ENCODE results near the gene BRD1.
"Not testable (repeated sequence)": the region's sequence is repeated elsewhere in the genome, so short reads cannot be mapped to it uniquely, and the experiment has no call there.

BRD1 gene

DNA sequence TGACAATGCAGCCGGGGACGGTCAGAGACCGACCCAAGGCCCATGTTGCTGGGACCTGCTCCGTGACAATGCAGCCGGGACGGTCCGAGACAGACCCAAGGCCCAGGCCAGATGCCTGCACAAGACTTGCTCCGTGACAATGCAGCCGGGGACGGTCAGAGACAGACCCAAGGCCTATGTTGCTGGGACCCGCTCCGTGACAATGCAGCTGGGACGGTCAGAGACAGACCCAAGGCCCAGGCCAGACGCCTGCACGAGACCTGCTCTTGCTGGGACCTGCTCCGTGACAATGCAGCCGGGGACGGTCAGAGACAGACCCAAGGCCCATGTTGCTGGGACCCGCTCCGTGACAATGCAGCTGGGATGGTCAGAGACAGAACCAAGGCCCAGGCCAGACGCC is 45.8 kb downstream of the BRD1 start:
- not testable (repeated sequence) for DNase-seq

- no peak for DNase-seq
Observed at GRCh38 chr22:49781289-49781782, 46.3 kb downstream of the BRD1 start.

DNA sequence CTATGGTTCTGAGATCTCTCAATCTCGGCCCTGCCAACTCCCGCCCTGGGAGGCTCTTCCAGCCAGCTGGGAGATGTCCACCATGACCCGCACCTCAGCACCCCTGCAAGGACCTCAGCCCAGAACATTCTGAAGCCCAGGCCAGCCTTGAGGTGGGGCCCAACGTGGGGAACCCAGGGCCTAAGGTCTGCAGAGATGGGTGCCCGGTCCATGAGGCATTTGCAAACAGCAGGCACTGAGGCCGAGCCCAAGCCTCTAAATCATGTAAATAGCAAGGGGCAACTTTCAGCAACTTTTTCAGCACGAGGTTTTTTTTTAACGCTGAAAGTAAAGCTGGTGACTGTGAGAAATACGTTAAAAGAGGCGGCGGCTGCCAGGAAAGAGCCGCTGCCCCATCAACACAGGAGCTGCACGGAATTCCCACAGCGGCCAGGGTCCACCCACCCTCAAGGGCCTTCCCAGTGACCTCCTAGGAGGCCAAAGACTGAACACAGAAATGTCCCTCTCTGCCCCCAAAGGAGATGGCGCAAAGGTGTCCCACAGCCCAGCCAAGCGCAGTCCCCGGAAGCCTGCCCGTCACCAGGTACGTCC is 46.9 kb downstream of the BRD1 start:
- DNase-seq: no peak

GRCh38 chr22:49779853-49780697 is 47.6 kb downstream of the BRD1 start:
- no peak for DNase-seq

- no peak for DNase-seq
Observed at GRCh38 chr22:49779211-49779610, 48.5 kb downstream of the BRD1 start.

DNA sequence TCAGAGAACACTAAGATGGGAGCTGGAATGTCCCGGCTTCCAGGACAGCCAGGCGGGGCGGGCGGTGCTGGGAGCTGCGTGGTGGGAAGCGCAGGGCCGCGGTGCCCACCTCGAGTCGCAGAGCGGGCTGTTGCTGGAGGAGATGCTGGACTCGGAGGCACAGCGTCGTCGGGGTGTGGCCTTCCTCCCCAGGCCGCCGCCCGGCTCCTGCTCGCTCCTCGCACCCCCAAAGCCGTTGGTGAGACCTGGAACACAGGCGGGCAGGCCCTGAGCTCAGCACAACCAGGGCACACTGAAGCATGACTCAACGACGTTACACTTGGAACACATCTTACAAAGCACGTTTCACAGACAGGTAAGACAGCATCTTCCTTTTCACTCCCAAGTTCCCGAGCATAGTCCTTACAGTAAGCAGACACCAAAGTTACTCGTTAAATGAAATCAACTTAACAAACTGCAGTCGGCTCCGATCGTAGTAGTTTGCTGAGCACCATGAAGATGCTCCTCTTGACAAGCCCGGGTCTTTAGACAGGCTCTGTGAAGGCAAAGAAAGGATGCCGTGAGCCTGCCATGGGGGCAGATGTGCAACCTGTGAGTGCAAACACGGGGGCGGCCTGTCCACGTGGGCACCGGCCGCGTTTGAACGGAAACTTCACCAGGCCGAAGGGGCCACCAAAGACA is 50.0 kb downstream of the BRD1 start:
- DNase-seq: no peak

GRCh38 chr22:49776891-49777290 is 50.8 kb downstream of the BRD1 start:
- DNase-seq: no peak

- DNase-seq: no peak
Observed at GRCh38 chr22:49775867-49776511, 51.7 kb downstream of the BRD1 start.

- no peak for DNase-seq
Observed at GRCh38 chr22:49775191-49775866, 52.3 kb downstream of the BRD1 start.

DNA sequence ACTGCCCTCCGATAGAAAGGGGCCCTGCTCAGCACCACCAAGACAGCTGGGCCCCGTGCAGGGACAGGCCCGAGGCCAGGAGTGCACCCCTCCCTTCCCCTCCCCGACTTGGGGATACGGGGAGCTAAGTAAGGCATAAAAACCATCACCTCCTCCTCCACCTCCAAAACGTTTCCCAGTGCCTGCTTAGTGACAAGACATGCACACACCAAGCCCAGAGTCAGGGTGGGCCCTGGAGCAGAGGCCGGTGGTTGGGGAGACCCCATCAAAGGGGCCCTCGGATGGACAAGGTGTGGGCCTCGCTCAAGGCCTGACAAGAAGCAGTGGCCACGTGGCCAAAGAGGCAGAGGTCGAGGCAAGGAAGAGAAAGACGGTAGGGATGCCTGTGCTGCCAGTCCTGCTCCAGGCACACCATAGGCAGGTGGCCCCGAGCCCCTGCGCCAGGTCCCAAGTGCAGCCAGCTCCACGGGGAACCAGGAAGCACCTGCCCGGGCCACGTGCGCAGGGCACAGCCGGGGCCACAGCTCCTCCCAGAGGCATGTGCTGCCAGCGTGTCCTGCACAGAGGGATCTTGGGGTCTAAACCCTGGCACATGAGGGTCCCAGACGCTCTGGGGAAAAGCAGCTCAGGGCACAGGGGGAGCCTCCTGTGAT is 53.0 kb downstream of the BRD1 start:
- no peak for DNase-seq

DNA sequence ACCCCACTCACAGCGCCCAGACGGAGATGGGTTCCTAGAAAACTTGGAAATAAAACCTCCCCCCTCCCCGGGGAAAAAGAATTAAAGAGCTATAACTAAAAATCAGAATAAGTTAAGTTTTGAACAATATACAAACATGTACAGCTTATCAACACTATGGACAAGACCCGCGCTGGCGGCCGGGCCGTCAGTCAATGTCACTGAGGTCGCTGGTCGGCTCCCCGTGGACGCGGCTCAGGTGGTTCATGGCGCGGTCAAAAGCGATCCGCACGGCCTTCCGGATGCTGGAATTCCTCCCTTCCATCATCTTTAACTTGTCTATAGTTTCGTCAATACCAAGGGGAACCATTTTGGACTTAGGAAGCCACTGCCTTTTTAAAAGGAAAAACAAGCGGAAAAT is 53.6 kb downstream of the BRD1 start:
- DNase-seq: no peak

DNA sequence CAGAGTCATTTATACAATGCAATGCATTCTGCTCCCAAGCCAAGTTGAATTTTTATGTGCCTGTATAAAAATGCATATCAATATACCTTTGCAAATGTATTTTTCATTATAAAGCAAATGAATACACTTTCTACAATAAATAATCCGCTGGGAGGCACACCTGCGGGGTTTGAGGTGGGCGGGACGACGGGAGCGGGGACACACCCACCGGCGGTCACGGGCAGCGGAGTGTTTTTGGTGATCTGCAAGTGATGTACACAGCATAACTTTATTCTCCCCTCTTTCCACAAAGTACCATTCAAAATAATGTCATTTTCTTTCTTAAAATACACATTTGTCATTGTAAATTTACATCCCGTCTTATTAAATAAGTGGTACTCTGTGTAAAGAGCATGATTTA is 54.1 kb downstream of the BRD1 start:
- no peak for DNase-seq

GRCh38 chr22:49772692-49773091 is 55.0 kb downstream of the BRD1 start:
- no peak for DNase-seq

DNA sequence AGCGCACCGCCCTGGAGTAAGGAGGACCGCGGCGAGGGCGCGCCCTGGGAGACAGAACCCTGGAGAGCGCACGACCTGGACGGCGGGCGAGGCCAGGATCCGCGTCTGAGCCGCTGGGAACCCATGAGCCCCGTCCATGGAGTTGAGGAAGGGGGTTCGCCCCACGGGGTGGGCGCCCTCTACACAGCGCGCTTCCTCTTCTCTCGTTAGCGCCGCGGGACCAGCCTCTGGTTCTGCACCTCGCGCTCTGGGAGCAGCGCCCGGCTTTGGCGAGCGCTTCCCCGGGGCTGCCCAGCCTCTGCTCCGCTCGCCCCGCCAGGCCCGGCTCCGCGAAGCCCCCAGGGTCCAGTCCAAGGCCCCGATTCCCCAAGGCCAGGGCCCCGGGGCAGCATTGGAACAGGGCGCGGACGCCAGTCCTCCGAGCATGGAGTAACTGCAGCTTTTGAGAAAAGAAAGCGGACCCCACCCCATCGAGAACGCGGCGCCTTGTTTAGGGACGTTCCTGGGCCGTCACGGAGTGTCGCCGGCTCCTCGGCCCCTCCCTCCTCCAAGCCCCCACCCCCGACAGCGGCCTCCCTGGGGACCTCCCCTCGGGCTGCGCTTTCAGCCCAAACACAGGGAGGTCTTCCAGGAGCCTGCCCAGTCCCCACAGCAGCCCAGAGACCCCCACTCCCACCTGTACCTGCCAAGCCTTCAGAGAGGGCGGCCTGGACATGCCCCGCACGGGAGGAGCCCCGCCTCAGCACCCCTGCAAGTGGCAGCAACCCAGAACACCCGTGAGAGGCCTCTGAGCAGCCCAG is 56.2 kb downstream of the BRD1 start:
- DNase-seq: no peak

- DNase-seq: no peak
Observed at GRCh38 chr22:49770547-49771265, 57.0 kb downstream of the BRD1 start.

DNA sequence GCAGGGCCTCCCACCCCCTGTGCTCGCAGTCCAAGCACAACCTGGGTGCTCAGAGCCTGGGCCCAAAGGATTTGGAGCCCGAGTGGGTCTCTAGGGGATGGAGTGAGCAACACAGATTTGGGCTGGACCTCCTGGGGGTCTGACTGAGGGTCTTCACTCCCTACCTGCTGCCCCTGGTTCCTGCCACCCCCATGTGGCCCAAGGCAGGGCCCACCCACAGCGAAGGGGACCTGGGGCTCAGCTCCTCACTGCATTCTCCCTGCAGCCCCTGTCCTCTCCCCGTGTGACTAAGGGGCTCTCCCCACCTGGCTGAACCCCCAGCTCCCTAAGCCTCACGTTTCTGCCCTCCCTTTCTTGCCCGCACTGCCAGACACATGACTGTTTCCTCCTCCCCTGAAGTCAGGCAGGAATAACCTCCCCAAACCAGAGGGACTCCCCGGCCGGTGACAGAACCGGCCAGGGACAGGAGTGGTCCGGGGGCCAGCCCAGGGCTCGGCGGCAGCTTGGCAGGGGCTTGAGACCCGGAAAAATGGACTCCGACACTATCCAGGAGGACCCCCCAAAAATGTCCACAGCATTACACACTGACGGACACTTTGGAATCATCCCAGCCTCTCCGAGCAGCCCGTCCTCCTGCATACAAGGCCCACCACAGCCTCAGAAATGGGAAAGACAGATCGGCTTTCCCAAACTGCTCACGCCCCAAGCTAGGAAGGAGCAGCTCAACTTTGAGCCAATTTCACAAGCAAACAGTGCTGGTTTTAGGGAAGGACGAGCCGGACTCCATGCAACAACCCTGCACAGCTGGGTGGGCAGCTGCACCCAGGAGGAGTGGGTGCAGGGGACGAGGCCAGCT is 57.8 kb downstream of the BRD1 start:
- no peak for DNase-seq

DNA sequence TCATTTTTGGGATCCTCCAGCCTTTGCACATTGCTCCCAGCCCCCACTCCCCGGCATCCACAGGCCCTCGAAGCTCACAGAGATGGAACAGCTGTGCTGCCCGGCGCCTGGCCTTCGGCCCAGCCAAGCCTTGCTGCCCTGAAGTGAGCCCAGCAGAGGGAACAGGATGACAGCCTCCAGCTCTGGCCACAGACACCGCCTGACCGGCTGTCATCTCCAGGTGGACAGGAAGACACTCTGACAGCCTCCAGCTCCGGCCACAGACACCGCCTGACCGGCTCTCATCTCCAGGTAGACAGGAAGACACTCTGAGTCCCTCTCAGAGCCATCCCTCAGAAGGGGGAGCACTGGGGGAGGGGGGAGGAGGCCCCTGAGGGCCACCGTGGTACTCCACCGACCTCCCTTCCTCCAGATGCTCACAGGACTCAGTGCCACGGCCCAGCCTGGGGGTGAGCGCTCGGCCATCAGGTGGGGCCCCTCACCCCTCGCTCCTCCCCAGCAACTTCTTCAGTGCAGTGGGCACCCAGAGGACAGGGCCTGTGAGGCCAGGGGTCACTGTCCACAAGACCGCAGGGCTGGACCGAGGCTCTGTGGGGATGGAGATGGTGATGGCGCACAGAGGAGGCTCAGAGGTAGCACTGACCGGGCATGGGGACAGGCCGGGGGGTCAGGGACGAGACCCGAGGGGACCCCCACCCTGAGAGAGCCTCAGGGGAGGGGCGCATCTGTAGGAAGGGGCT is 58.6 kb downstream of the BRD1 start:
- no peak for DNase-seq

- no peak for DNase-seq
Observed at GRCh38 chr22:49768077-49768910, 59.4 kb downstream of the BRD1 start.
